PC-9 (cell line): ENCODE measurements around the gene AHRR. TPM values are rescaled to one million over a fixed set of nuclear protein-coding genes. Genes with fewer than 3 reads are reported as not detected.
"Not testable (repeated sequence)": the region's sequence is repeated elsewhere in the genome, so short reads cannot be mapped to it uniquely, and the experiment has no call there.

Experiments used
- BruUV-seq: library from RNA; stranded (reverse); fragments of 400-500 nt; replicated peaks from 2 replicates; lab custom pipeline; 2021; lab: Mats Ljungman, UMichigan
- CTCF ChIA-PET: fragments of 300-600 bp; sonication (Branson Sonifier 250); formaldehyde crosslinking; loops from one replicate; lab custom pipeline; 2022; ENCODE audit warnings: antibody characterized with exemption; lab: Charles Lee
- POLR2A ChIA-PET: fragments of 300-600 bp; sonication (Branson Sonifier 250); formaldehyde crosslinking; loops from one replicate; lab custom pipeline; 2022; ENCODE audit warnings: antibody characterized with exemption; ENCODE audit not compliant: unreplicated experiment; lab: Charles Lee
- DNase-seq, 2 experiments: peaks; one replicate each; pipeline versions ENCODE4 v3.0.0 to v3.0.0-alpha.2; 2015 to 2022; ENCODE audit warnings: mixed read lengths in 1 of 2
- H2AFZ ChIP-seq: fragments of 200-600 bp; sonication (generic); 2 replicates; pipeline ENCODE4 v1.8.1; 2017; ENCODE audit warnings: antibody characterized with exemption
- H3F3A ChIP-seq: fragments of 200-600 bp; sonication (generic); 2 replicates; pipeline ENCODE4 v1.8.1; 2017; ENCODE audit warnings: antibody characterized with exemption, mild to moderate bottlenecking, low read depth; ENCODE audit not compliant: insufficient read depth
- H3K27ac ChIP-seq: fragments of 200-600 bp; sonication (generic); 2 replicates; pipeline ENCODE4 v1.6.1; 2016; ENCODE audit warnings: mixed run types
- H3K27me3 ChIP-seq: fragments of 200-600 bp; sonication (generic); 2 replicates; pipeline ENCODE4 v1.6.1; 2016; ENCODE audit warnings: low read depth, mixed run types; ENCODE audit not compliant: insufficient read depth
- H3K36me3 ChIP-seq: fragments of 200-600 bp; sonication (generic); 2 replicates; pipeline ENCODE4 v1.6.1; 2016; ENCODE audit warnings: low read depth, mixed run types
- H3K4me1 ChIP-seq: fragments of 200-600 bp; sonication (generic); replicated peaks from 2 replicates; pipeline ENCODE4 v1.6.1; 2016; ENCODE audit warnings: mixed run types; ENCODE audit not compliant: insufficient read depth
- H3K4me2 ChIP-seq: fragments of 200-600 bp; sonication (generic); 2 replicates; pipeline ENCODE4 v1.6.1; 2017; ENCODE audit warnings: mixed run types
- H3K4me3 ChIP-seq: fragments of 200-600 bp; sonication (generic); 2 replicates; pipeline ENCODE4 v1.6.1; 2016; ENCODE audit warnings: mixed run types
- H3K79me2 ChIP-seq: fragments of 200-600 bp; sonication (generic); 2 replicates; pipeline ENCODE4 v1.6.1; 2017; ENCODE audit warnings: low read depth, mixed run types
- H3K9me2 ChIP-seq: fragments of 200-600 bp; sonication (generic); 2 replicates; pipeline ENCODE4 v1.8.1; 2017; ENCODE audit warnings: mild to moderate bottlenecking; ENCODE audit not compliant: insufficient read depth
- H3K9me3 ChIP-seq: fragments of 200-600 bp; sonication (generic); 2 replicates; pipeline ENCODE4 v1.8.1; 2016; ENCODE audit warnings: low read depth; ENCODE audit not compliant: insufficient read depth
- H4K20me1 ChIP-seq: fragments of 200-600 bp; sonication (generic); 2 replicates; pipeline ENCODE4 v1.8.1; 2017; ENCODE audit not compliant: insufficient read depth
- EZH2 ChIP-seq: fragments of 200-600 bp; sonication (generic); IDR thresholded peaks from 2 replicates; pipeline ENCODE4 v1.8.0; 2017; ENCODE audit warnings: antibody characterized with exemption, low read depth
- intact Hi-C: fragments of 100-400 bp; cut with micrococcal nuclease; formaldehyde crosslinking; loops from one replicate; pipeline ENCODE4 v1.10.0; 2022; ENCODE audit not compliant: unreplicated experiment
- total RNA-seq: library from RNA; stranded (reverse); gene quantifications from 2 replicates; pipeline ENCODE4 v1.2.3, GENCODE V29; 2021
- TF ChIP-seq, protein P1 (sequence below): fragments of 200-600 bp; sonication (generic); conservative IDR thresholded peaks from 2 replicates; pipeline ENCODE4 v1.6.1; 2017; ENCODE audit warnings: mixed run types, antibody characterized with exemption, mild to moderate bottlenecking, moderate library complexity

Gene AHRR
- total RNA-seq, 1 experiment from 2014 or later = 7.2 TPM

DNA sequence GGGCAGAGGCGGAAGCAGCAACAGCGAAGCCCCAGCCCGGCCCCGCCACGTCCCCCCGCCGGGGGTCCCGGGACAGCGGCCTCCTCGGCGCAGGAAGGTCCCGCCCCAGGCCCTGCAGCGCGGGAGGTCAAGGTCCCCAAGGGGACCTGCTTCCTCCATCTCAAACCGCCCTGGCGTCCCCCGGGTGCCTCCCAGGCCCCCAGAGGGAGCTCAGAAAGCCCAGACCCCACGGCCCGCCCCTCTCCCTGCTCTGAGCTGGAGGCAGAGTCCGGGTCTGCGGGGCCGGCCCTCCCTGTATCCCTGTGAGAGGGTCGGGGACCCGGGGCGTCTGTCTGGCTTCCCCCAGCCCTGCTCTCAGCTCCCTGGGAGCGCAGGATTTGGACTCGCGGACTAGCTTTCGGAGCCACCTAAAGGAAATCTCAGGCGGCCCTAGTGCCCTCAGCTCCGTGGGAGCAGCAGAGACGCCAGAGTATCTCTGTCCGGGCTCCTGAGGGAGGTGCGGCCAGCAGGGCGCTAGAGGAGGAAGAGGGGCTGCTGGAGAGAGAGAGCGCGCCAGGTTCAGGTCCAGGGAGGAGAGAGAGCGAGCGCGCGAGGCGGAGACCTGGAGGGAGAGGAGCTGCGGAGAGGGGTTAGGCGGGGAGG lies 152.2 kb downstream of the AHRR start:
- peaks cover 25% of the 10 kb centered on the region for H4K20me1 ChIP-seq
- peak overlapping the region; percentile 67 for H3K4me3 ChIP-seq
- ChIA-PET POLR2A (no interaction called here), CTCF (interaction anchor here (0.5 to 1.1 kb wide), 3 partner anchors 21 to 419 kb away, joined by 3 to 4 read pairs (median 4); partner anchors contain the start of genes BRD9 and TRIP13)
- peaks cover 23% of the 10 kb centered on the region for H3K79me2 ChIP-seq
- no peak for TF ChIP-seq EZH2
- TF ChIP-seq, protein P1, sequence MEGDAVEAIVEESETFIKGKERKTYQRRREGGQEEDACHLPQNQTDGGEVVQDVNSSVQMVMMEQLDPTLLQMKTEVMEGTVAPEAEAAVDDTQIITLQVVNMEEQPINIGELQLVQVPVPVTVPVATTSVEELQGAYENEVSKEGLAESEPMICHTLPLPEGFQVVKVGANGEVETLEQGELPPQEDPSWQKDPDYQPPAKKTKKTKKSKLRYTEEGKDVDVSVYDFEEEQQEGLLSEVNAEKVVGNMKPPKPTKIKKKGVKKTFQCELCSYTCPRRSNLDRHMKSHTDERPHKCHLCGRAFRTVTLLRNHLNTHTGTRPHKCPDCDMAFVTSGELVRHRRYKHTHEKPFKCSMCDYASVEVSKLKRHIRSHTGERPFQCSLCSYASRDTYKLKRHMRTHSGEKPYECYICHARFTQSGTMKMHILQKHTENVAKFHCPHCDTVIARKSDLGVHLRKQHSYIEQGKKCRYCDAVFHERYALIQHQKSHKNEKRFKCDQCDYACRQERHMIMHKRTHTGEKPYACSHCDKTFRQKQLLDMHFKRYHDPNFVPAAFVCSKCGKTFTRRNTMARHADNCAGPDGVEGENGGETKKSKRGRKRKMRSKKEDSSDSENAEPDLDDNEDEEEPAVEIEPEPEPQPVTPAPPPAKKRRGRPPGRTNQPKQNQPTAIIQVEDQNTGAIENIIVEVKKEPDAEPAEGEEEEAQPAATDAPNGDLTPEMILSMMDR = no peak
- no peaks in the 10 kb centered on the region for H3K9me2 ChIP-seq
- peaks cover 19% of the 10 kb centered on the region for H3K4me1 ChIP-seq
- peak; percentile 61 to 74 for DNase-seq
- peak overlapping the region; percentile 90 for H2AFZ ChIP-seq
- no peaks in the 10 kb centered on the region for H3K27me3 ChIP-seq
- H3K9me3 ChIP-seq = no peaks in the 10 kb centered on the region
- no TSS peak for BruUV-seq
- peaks cover 6% of the 10 kb centered on the region for H3F3A ChIP-seq
- no peak overlapping the region for H3K27ac ChIP-seq
- intact Hi-C loops = loop anchor here (2.0 to 5.0 kb wide), 2 partner anchors 139 to 199 kb away; partner anchors contain the start of gene CEP72
- peak overlapping the region; percentile 85 for H3K4me2 ChIP-seq
- H3K36me3 ChIP-seq = no peaks in the 10 kb centered on the region

DNA sequence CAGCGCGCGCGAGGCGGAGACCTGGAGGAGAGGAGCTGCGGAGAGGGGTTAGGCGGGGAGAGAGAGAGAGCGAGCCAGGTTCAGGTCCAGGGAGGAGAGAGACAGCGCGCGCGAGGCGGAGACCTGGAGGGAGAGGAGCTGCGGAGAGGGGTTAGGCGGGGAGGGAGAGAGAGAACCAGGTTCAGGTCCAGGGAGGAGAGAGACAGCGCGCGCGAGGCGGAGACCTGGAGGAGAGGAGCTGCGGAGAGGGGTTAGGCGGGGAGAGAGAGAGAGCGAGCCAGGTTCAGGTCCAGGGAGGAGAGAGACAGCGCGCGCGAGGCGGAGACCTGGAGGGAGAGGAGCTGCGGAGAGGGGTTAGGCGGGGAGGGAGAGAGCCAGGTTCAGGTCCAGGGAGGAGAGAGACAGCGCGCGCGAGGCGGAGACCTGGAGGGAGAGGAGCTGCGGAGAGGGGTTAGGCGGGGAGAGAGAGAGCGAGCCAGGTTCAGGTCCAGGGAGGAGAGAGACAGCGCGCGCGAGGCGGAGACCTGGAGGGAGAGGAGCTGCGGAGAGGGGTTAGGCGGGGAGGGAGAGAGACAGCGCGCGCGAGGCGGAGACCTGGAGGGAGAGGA lies 152.8 kb downstream of the AHRR start:
- H3K9me2 ChIP-seq, BruUV-seq, H3F3A ChIP-seq, H3K36me3 ChIP-seq, H3K9me3 ChIP-seq, H2AFZ ChIP-seq, H3K27me3 ChIP-seq, POLR2A ChIA-PET, H3K27ac ChIP-seq: not testable (repeated sequence)
- H3K4me3 ChIP-seq = peak overlapping the region; percentile 67
- H3K4me2 ChIP-seq = peak overlapping the region; percentile 85
- peak in 1 of 2 experiments; percentile 49 for DNase-seq
- peaks cover 25% of the 10 kb centered on the region for H4K20me1 ChIP-seq
- peaks cover 19% of the 10 kb centered on the region for H3K4me1 ChIP-seq
- intact Hi-C loops = loop anchor here (5.0 kb wide), 1 partner anchor 198 kb away; no protein-coding TSS in a partner anchor
- CTCF ChIA-PET = interaction anchor here (0.5 to 1.1 kb wide), 4 partner anchors 21 to 418 kb away, joined by 3 to 5 read pairs (median 4); partner anchors contain the start of genes BRD9 and TRIP13
- peaks cover 23% of the 10 kb centered on the region for H3K79me2 ChIP-seq

DNA sequence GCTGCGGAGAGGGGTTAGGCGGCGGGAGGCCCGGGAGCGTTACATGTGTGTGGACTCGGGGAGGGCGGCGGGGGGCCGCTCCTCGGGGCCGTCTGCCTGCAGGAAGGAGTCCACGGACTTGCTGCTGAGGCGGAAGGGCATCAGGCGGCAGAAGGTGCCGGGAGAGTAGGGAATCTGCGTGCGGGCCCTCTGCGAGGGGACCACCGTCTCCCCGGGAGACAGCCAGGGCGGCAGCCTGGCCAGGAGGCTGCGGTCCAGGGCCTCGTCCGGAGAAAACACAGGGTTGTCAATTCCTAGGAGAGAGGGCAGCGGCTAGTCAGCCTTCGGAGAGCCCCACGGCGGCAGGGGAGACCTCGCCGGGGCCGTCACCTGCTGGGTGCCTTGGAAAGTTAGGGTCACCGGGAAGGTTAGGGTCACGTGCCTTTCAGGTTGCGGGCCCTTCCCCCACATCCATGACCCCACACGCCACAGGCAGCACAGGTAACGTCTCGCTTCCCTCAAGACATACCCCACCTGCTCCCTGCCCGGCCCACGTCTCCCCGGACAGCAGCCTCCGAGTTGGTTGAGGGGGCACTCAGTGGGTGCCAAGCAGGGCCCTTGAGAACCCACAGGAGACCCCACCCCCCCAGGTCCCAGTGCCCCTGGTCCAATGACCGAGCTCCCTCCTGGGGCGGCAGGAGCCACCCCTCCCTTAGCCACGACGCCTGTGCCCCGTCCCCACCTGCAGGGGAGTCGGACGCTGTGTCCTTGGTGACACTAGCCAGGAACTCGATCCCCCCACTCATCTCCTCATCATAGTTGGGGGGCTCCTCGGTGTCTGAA lies 153.5 kb downstream of the AHRR start:
- no peak overlapping the region for H2AFZ ChIP-seq
- CTCF ChIA-PET = interaction anchor here (0.7 to 1.1 kb wide), 2 partner anchors 28 to 91 kb away, joined by 4 to 5 read pairs; no protein-coding TSS in a partner anchor

More for the DNA sequence above, 153.5 kb downstream of the AHRR start:
- Histone ChIP-seq H3K4me3 (no peak overlapping the region), H3K9me3 (no peaks in the 10 kb centered on the region), H4K20me1 (peaks cover 25% of the 10 kb centered on the region), H3K27me3 (no peaks in the 10 kb centered on the region), H3K4me1 (peaks cover 19% of the 10 kb centered on the region), H3F3A (peaks cover 6% of the 10 kb centered on the region), H3K79me2 (peaks cover 23% of the 10 kb centered on the region), H3K4me2 (peak overlapping the region; percentile 85; the same call in 1 of the 2 replicates), H3K9me2 (no peaks in the 10 kb centered on the region), H3K27ac (no peak overlapping the region), H3K36me3 (no peaks in the 10 kb centered on the region)
- TF ChIP-seq, protein P1 = no peak
- TF ChIP-seq EZH2 = no peak
- intact Hi-C loops = loop anchor here (5.0 kb wide), 1 partner anchor 197 kb away; no protein-coding TSS in a partner anchor
- BruUV-seq = no TSS peak
- POLR2A ChIA-PET = no interaction called here
- no peak for DNase-seq
